DMS79 (cell line): ENCODE results near the gene PTPRE.

Experiments
- DNase-seq: peaks from one replicate; lab custom pipeline; 2025; lab: John Stamatoyannopoulos, UW

Gene PTPRE, protein sequence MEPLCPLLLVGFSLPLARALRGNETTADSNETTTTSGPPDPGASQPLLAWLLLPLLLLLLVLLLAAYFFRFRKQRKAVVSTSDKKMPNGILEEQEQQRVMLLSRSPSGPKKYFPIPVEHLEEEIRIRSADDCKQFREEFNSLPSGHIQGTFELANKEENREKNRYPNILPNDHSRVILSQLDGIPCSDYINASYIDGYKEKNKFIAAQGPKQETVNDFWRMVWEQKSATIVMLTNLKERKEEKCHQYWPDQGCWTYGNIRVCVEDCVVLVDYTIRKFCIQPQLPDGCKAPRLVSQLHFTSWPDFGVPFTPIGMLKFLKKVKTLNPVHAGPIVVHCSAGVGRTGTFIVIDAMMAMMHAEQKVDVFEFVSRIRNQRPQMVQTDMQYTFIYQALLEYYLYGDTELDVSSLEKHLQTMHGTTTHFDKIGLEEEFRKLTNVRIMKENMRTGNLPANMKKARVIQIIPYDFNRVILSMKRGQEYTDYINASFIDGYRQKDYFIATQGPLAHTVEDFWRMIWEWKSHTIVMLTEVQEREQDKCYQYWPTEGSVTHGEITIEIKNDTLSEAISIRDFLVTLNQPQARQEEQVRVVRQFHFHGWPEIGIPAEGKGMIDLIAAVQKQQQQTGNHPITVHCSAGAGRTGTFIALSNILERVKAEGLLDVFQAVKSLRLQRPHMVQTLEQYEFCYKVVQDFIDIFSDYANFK

DNA sequence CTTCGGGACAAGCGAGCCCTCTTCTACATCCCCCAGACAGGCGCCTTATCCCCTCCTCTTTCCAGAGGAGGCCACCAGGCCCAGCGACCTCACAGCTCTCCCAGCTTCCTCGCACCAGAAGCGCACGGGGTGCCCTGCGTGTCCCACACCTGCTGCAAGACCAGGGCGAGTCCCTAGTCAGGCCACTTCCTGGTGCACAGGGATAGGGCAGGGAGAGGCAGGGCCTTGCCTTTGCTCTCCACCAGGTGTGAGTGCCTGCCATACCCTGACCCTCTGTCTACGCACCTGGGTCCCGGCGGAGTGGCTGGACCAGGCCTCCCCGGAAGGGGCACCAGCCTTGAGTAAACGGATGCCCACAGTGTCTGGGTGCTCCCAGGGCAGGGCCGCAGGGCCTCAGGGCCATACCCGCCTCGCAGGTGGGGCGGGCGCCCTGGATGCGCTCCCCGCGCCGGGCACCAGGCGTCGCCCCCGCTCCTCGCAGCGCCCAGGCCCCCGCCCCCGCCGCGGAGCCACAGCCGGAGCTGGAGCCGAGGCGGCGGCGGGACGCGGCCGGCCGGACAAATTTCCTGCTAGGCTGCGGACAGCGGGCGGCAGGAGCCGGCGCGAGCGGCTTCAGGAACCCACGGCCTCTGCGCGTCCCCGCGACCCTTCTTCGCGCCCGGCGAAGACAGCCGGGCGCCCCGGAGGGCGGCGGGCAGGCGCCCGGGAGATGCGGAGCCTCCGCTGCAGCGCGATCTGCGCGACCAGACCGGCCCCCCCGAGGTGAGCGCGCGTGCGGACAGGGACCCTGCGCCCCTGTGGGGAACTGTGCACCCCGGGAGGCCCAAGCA lies at the start of gene PTPRE:
PTPRE (plus strand) TSS at position 556 of the 830 bp plus-strand sequence. CDS start 133,779 bp downstream, outside the sequence.
- DNase-seq: no peak

DNA sequence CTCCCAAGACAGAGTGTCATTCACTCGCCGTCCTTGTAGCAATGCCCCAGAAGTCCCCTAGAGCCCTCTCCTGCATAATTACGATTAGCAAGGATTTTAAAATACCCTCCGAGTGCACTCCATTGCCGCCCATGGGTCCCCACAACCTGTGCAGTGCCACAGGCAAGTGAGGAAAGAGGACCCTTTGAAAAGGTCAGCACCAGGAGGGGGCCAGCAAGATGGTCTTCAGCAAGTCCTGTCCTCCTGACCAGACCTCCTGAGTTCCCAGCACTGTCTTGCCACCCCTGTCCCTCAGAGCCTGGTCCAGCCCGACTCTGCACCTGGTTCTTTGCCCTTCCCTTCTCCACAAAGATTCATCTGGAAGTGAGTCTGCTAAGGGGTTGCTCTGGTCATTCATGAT lies 46.3 kb upstream of the PTPRE start:
- no peak for DNase-seq

DNA sequence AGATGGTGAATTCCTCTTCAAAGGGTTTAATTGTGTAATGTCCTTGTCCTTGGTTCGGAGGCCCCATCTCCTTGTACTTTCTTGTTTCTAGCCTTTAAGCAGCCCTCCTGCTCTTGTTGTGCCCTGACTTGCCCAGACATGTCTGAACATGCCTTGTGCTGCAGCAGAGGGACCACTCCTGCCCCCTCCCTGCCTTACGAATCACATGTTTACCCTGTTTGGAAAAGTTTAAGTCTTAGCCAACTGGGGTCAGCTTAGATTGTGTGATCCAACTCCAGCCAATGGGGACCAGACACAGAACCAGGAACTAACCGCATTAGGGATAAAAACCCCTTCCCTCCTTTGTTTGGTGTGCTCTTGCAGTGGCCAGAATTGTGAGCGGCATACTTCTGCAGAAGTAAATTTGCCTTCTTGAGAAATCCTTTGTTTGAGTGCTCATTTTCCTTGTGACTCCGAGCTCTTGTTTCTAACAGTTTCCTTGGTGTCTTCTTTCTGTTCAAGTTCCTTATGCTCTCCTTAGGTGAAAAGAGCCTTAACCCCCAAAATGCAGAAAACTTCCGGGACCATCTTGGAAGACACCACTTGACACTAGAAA lies 43.6 kb upstream of the PTPRE start:
- DNase-seq: no peak

DNA sequence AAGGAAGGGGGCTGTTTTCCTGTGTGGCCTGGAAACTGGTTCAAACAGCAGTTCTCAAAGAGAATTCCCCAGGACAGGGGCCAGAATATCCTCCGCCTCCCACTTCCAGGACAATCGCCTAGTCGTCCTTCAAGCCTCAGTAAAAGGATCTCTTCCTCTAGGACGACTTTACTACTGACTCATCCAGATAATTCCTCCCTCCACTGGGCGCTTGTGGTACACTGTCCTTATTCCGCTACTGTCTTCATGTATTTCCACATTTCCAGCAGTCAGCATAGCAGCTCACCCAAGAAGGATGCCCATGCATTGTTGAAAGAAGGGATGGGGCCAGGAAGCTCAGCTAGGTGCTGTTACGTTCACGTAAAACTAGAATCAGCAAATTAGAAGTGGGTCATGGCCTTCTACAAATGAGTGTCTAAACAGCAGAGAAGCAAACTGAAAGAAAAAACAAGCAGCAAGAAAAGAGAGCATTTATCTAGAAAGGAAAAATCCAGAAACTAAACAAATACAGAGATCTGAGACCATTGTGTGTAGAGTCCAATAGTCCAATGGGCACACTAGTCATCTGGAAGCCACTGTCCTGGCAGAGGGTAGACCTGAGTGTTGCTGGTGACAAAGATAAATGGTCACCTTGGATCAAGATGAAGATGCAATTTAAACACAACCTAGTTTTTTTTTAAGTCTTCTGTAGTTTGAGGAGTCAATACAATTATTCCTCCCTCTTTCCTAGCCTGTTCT lies 40.5 kb upstream of the PTPRE start:
- no peak for DNase-seq

DNA sequence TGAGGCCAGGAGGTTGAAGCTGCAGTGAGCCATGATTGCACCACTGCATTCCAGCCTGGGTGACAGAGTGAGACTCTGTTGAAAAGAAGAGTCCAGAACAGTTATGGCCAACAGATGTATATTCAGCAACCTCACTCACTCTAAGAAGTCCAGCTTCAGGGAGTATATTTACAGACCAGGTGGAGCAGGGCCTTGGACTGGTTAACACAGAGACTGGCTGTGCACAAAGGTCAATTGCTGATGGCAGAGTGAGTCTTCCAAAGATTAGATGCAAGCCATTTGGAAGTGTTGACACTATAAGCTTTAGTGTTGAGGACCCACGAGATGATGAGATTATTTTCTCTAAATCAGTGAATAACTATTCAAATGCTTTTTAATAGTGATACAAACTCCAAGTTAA lies 39.1 kb upstream of the PTPRE start:
- DNase-seq: no peak

DNA sequence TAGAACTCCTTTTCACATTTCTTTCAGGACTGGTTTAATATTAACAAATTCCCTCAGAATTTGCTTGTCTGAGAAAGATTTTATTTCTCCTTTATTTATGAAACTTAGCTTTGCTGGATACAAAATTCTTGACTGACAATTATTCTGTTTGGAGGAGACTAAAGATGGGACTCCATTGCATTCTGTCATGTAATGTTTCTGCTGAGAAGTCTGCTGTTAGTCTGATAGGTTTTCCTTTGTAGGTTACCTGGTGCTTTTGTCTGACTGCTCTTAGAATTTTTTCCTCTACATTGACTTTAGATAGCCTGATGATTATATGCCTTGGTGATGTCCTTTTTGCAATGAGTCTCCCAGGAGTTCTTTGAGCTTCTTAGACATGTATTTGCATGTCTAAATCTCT lies 37.6 kb upstream of the PTPRE start:
- no peak for DNase-seq

DNA sequence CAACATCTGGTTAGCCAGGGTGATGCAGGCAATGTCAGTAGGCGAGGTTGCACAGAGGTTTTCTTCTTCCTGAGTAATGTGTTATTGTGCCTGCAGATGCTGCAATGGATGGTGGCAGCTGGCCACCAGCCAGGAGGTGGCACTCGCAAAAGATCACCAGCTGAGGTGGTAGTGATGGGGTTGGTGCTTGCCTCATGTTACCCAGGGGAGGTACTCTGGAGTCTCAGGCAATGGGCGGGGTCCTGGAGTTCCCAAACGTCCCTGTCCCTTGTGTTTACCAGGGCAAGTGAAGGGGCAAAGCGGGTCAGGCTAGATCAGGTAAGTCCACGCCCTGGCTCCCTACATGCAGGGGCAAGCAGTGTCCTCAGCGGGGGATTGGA lies 35.3 kb upstream of the PTPRE start:
- DNase-seq: no peak

DNA sequence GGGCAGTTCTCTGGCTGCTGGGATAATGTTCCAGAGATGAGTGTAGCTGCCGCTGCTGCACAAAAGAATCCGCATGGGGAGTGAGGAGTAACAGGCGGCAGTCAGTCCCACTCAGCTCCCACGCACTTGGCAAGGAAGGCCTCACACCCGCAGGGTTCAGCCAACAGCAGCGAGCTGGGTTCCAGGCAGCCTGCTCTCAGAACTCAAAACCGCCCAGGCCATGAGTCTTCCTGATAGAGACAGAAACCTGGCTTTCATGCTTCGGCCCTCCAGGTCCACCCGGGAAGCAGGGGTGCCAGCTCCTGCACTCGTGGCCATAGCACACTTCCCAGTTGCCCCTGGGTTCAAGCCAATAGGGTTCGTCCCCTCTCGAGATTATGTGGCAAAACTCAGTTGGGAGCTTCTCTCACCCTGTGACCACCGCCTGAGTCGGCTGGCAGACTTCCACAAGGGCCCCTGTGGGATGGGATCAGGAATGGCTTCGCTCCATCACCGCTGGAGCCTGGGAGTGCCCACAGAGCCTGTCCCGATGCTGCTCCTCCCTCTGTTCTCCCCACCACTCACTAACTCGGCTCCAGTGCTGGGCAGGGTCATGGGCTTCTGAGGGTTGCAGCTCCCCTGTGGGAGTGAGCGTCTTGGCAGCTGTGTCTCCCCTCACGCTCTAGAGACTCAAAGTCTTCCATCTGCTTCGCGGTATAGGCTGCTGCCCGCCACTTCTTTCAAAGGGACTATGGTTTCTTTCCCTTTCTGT lies 34.7 kb upstream of the PTPRE start:
- no peak for DNase-seq

DNA sequence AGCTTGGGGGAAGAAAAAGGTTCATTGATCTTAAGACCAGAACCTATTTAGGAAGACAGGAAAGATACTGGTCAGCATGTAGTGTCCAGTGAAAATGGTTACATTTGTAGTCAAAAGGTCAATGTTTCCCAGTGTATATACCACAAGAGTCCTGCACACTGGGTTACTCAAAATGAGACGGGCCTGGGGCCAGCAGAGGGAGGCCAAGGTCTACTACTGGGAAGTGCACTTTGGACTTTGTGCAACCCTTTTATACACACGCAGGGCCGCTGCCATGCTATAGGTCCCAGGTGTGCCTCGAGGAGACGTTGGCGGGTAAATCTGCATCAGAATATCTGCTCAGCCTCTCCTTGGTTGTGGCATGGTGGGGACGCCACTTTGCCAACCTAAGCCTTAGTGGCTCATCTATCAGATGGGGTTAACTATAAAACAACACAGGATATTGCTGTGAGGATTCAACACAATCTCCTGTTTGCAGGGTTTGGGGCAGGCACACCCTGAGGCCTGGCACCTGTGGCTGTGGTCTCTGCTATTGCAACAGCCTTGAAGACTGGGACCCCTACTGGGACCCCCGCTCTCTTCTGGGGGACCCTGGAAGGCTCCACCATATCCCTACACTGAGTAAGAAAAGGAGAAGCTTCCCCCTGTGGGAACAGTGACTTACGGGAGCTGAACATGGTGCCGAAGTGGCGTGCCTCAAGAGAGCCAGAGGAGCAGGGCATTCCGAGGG lies 33.9 kb upstream of the PTPRE start:
- no peak for DNase-seq

DNA sequence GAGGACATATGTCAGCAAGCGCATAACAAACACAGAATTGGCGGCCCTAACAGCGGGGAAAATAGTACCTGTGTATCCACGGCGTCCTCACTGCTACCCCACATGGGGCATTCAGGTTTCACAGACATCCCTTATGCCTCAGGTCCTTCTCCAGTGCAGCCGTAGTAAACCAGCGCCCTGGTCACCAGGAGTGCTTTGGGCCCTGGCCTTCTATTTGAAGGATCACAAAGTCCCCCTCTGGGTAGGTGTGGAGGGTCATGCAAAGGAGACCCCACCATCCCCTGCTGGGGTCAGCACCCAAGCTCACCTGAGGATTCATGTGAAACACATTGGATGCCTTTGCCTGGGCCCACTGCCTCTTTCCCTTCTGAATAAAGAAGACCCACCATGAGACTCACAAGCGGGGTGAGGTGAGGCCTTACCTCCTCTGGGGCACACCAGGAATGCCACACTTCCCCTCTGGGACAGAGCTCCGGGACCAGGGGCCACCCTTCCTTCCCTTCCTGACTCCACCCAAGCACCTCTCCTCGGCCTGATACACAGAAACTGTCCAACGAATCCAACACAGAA lies 32.9 kb upstream of the PTPRE start:
- DNase-seq: no peak

DNA sequence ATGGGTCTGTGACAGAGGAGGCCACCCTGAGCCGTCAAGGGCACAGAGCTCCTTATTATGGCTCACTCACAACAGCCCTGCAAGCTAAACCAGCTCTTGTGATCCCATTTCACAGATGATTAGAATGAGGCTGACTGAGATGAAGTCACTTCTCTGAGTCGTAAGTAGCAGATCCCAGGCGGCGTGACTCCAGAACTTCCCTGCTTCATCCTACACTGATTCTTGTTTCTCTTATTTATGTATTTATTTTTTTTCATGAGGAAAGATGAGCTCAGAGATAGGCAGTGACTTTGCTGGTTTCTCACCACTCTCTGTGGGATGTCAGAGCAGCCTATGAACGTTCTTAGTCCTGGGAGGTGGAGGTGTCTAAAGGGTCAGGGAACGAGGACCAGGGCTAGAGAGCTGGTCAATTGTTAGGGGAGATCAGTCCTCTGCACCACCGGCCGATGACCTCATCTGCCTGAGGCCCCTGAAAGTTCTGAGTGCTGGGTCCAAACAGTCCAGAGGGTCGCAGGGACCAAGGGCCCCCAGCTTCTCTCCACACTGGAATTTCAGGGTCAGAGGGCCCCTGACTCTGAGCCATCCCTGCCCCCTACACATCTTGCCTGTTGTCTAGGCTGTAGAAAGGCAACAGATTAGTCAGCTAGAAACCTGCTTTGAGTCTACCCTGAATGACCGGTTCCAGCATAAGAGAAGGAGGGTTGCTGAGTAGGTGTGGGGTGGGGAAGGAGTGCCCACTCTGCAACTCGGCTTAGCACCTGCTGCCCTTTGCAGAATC lies 32.0 kb upstream of the PTPRE start:
- DNase-seq: no peak

DNA sequence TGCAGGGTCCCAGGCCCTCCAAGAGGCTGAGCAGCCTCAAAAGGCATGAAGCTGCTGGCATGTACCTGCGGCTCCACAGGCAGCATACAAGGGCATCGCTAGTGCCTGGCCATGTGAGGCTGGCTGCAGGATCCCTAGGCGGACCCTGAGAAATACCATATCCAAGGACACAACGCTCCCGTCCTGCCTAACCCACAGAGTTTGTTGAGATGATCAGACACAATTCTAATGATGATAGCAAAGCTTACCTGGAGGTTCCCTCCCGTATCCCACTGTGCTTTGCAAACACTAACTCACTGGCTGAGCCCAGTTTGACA lies 31.5 kb upstream of the PTPRE start:
- no peak for DNase-seq

DNA sequence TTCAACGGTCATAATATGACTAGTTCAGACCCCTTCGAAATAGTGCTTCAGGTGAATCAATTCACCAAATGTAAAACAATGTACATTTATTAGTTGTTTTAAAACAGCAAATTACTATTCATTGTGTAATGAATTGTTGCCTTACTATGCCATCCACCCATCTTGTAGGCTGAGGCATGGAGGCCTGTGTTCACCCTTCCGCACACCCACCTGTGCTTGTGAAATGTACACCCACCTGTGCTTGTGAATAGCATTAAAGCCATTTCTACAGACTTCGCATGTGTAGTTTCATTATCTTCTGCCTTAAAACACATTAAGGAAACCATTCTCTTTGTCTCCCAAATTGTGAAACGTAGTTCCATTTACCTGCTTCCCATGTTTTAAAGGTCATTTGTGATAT lies 31.0 kb upstream of the PTPRE start:
- DNase-seq: no peak

DNA sequence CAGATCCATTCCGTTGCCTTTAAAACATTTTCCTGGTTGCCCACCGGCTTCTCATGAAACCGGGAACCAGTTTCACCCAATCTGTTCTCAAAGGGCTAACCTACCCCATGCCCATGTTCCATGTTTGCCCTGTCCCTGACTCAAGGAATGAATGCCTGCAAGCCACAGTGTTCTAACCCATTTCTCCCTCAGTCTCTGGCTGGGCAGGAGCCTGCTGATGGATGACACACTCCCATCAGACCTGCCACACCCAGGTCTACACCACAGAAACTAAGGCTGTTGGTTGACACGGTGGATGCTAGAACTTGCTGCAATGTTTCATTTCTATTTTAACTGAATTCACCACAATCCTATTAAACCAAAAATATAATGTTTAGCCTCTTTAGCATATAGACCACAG lies 29.8 kb upstream of the PTPRE start:
- DNase-seq: no peak

DNA sequence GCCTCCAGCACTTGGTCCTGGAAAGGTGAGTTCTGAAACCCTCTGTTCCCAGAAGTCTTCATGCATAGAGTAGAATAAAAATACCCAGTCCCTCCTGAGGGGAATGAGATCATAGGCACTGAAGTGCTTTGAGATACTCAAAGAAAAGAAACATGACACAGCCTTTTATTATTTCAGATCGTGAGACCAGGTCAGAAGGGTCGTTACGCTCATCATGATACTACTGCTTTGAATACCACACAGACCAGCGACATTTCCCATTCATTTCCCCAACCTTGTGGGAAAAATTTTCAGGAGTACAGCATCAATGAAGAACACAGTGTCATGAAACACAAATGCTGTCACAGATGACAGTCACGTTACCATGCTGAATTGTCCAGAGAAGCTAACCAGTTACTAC lies 29.2 kb upstream of the PTPRE start:
- no peak for DNase-seq

DNA sequence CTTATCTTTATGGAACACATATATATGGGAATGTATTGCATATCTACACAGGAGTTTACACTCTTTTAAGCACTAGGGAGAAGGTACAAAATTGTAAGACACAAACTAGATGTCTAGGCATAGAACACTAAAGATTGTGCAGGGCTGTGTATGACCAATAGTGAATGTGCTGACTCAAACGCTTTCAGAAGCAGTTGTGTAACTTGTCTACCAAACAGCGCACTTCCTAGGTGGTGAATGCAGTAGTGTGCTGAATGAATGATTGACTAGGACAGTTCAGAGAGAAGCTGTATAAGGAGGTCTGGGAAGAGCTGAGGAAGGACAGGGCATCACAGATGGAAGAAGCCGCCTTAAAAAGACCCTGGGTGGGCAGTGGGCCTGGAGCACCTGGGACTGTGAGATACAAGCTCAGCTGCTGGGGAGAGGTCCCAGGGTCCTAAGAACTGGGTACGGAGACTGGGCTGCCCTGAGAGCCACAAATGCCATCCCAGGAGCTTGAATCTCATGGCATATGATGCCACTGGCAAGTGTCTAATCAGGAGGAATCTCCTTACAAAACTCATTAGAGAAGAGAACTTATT lies 28.3 kb upstream of the PTPRE start:
- DNase-seq: no peak

DNA sequence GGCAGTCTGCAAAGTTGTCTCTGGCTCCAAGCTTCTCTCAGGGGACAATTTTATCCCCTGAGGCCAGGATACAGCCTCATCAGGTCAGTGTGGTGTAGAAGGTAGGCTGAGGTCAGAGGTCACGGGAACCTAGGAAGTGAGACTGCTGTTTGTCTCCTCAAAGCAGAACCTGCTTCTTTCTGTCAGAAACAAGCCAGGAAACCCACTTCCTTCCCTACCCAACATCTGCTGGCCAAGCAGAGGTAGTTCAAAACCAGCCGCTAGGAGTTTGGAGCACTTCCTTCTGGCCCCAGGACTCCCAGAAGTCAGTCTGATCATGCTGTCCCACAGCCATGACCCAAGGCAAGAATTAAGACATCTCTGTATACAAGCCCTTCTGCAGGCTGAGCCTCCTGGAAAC lies 26.3 kb upstream of the PTPRE start:
- no peak for DNase-seq

DNA sequence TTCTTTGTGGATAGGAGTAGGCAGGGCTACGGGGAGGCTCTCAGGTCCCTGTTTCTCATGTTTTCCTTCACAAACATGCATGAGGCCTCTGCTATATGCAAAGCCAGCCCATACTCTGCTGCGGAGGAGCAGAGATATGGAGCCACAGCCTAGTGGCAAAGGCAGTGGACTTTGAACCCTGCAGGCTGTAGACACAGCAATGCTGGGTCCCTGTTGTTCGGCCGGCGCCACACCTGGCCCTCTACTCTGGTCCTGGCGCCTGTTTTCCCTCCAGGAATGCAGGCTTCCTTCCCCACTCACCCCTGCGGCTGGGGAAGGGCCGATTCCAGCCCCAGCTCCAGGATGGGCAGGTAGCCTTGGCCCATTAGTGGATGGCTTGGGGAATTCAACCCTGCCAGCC lies 25.6 kb upstream of the PTPRE start:
- no peak for DNase-seq

DNA sequence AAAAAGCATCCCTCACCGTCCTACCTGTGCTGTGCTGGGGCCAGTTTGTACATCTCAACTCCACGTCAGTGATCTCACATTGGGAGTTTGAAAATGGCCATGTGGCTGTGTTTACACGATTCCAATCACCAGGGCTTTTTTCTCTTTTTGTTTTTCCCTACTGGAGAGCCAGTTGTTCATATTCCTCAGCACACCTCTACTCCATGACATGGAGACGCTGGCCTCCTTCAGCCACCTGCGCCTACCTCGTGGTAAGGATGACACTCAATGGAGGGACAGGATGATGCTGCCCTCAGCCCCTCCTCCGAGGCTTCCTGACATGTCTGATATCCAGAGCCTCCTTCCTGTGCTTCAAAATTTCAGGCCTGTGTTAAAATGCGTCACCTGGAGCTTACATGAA lies 24.5 kb upstream of the PTPRE start:
- DNase-seq: no peak
